Ectodermal cell (in vitro differentiated cells): ENCODE results near the gene SCOC. TPM values are rescaled to one million over a fixed set of nuclear protein-coding genes. Genes with fewer than 3 reads are reported as not detected.

Source experiments
- H3K27ac ChIP-seq: 2 replicates; pipeline ENCODE4 v1.7.0; 2013; ENCODE audit warnings: mild to moderate bottlenecking, low read depth, low read length; ENCODE audit not compliant: insufficient read depth, poor library complexity, severe bottlenecking
- H3K27me3 ChIP-seq: 2 replicates; pipeline ENCODE4 v1.7.0; 2013; ENCODE audit warnings: mild to moderate bottlenecking, low read length; ENCODE audit not compliant: insufficient read depth, control insufficient read depth, poor library complexity, severe bottlenecking
- H3K36me3 ChIP-seq: one replicate; pipeline ENCODE4 v1.7.0; 2013; ENCODE audit warnings: low read length; ENCODE audit not compliant: control insufficient read depth, insufficient read depth
- H3K4me1 ChIP-seq: one replicate; pipeline ENCODE4 v1.7.0; 2013; ENCODE audit warnings: low read length; ENCODE audit not compliant: control insufficient read depth, insufficient read depth
- H3K4me3 ChIP-seq: 2 replicates; pipeline ENCODE4 v1.7.0; 2013; ENCODE audit warnings: low read depth, low read length, control low read depth; ENCODE audit not compliant: insufficient read depth
- H3K9me3 ChIP-seq: 2 replicates; pipeline ENCODE4 v1.7.0; 2013; ENCODE audit warnings: mild to moderate bottlenecking, low read length, moderate library complexity; ENCODE audit not compliant: control insufficient read depth
- WGBS, 2 experiments: methylation state at CpG; one replicate each; pipeline ENCODE4 v1.1.7; 2013; ENCODE audit warnings: missing lambda C conversion rate in 2 of 2; 5-methylcytosine and 5-hydroxymethylcytosine counted together
- polyA plus RNA-seq, 4 experiments: library from polyadenylated mRNA; stranded (reverse); fragments of 50-300 nt; gene quantifications; one replicate each; pipeline ENCODE4 v1.2.3, GENCODE V29; 2013

Gene SCOC
- polyA plus RNA-seq (2013, experiment 1 of 4) = 84.6 TPM
- 89.1 TPM for polyA plus RNA-seq (2013, experiment 2 of 4)
- polyA plus RNA-seq (2013, experiment 3 of 4) = 70.7 TPM
- 85.8 TPM for polyA plus RNA-seq (2013, experiment 4 of 4)

DNA sequence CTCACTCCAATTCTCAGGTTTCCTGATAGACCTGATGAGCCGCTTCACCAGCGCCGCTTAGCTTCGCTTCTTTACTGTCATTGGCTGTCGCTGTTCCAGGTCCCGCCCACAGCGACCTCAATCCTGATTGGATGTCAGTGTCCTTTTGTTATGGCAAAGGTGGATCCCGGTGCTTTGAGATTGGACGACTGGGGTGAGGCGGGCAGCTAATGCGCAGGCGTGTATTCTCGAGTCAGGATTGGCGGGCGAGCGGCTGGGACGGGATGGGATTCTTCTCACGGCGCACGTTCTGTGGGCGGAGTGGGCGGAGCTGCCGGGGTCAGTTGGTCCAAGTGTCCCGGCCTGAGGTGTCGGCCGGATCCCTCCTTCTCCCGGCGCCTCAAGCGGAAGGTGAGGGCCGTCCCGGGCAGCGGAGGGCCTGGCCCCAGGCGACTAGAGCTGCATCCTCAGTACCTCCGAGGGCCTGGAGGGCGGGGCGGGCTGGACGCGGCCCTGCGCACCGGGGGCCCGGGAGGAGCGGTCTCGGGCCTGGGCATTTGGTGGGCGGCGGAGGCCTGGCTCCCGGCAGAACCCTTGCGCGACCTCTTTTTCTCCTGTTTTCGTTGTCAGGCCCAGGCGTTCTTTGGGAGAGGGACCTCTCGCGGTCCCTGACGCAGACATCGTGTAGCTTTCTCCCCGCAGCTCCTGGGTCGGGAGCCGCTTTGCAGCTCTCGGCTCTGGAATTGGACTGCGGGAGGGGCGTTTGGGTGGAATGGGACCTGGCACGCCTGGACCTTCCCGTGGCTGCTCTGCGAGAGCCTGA, at the start of gene SCOC:
TSS of gene SCOC (plus strand) at position 319 of the 802 bp plus-strand sequence. CDS start 5,525 bp downstream, outside the sequence.
- Histone ChIP-seq H3K4me3 (peak within 1 kb of the TSS; percentile 95), H3K9me3 (no peaks in the 10 kb centered on the region), H3K36me3 (no peaks in the 10 kb centered on the region), H3K27me3 (peaks cover 6% of the 10 kb centered on the region), H3K27ac (peak within 1 kb of the TSS; percentile 93), H3K4me1 (peaks cover 13% of the 10 kb centered on the region)
- 0% methylated on average over 63 of the region's 63 CpGs for WGBS, 2 experiments

DNA sequence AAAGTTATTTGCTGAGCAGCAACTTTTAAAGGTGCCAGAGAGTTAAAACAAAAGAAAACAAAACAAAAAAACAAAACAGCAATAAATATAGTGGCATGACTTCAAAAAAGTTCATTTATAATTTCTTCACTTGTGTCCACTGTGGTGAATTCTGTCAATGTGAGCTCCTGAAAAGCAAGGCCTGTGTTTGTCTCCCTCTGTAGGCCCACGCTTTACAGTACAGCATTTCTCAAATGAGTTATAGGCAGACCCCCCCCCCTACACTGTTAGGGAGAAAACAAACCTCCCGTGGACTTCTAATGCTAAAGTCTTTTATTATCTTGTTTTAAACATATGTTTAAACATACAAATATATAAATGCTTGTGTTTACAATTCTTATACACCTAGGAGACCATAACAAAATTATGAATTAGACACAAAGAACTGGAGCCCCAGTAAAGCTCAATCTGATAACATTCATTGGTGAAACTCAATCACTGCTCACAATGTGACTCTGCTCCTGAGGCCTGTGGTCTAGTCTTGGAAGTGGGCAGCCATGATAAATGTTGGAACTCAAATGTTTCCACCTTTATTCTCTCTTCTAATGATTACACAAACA, 47.0 kb upstream of the SCOC start:
- no peaks in the 10 kb centered on the region for H3K27me3 ChIP-seq
- 56 to 67% methylated on average over 1 of the region's 2 CpGs for WGBS, 2 experiments
- H3K36me3 ChIP-seq = no peaks in the 10 kb centered on the region
- H3K4me3 ChIP-seq = no peak overlapping the region
- no peak overlapping the region for H3K27ac ChIP-seq
- H3K9me3 ChIP-seq = no peaks in the 10 kb centered on the region
- H3K4me1 ChIP-seq = no peaks in the 10 kb centered on the region

- H3K9me3 ChIP-seq = no peaks in the 10 kb centered on the region
- H3K27me3 ChIP-seq = no peaks in the 10 kb centered on the region
- no peaks in the 10 kb centered on the region for H3K36me3 ChIP-seq
- no peak overlapping the region for H3K4me3 ChIP-seq
- 85 to 89% methylated on average over 1 of the region's 1 CpG for WGBS, 2 experiments
- H3K4me1 ChIP-seq = no peaks in the 10 kb centered on the region
- no peak overlapping the region for H3K27ac ChIP-seq
Measured at GRCh38 chr4:140330311-140330900, 43.0 kb upstream of the SCOC start.

DNA sequence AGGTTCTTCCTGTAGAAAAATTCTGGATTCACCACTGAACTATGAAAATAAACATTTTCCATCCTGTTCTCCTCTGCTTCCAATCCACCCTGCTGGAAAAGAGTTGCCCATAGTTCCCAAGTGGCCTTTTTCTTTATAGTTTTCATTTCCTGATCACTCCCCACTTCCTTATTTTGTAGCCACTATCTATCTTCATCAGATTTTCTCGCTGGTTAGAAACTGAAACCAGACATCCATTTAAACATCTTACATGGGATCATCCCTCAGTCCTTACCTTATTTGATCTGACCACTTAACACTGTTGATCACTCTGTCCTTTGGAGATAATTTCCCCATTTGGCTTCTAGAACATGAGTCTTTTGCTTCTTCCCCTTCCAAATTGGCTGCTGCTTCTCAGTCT, 42.2 kb upstream of the SCOC start:
- no peaks in the 10 kb centered on the region for H3K27me3 ChIP-seq
- H3K27ac ChIP-seq = no peak overlapping the region
- H3K4me1 ChIP-seq = no peaks in the 10 kb centered on the region
- H3K4me3 ChIP-seq = no peak overlapping the region
- H3K36me3 ChIP-seq = no peaks in the 10 kb centered on the region
- H3K9me3 ChIP-seq = no peaks in the 10 kb centered on the region
- WGBS, 2 experiments = 93 to 95% methylated on average over 1 of the region's 1 CpG

GRCh38 chr4:140331876-140332275, 41.6 kb upstream of the SCOC start:
- Histone ChIP-seq H3K4me1 (no peaks in the 10 kb centered on the region), H3K27me3 (no peaks in the 10 kb centered on the region), H3K36me3 (no peaks in the 10 kb centered on the region), H3K9me3 (no peaks in the 10 kb centered on the region), H3K27ac (no peak overlapping the region), H3K4me3 (no peak overlapping the region)
- WGBS, 2 experiments = 92 to 94% methylated on average over 5 of the region's 5 CpGs

DNA sequence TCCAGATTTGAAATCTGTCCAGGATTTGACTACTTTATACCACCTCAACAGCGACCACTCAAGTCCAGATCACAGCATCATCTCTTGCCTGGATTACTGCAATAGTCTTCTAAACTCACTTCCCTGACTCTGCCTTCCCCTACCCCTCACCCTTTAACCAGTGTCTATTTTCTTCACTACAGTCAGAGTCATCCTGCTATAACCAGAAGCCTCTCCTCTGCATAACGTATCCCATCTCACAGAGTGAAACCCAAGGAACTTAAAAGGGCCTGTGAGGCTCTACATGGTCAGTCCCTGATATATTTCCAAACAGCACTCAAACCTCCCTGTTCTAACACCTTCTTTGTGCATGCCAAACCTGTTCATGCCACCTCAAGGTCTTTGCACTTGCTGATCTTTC, 40.7 kb upstream of the SCOC start:
- Histone ChIP-seq H3K4me1 (no peaks in the 10 kb centered on the region), H3K9me3 (no peaks in the 10 kb centered on the region), H3K36me3 (no peaks in the 10 kb centered on the region), H3K27me3 (no peaks in the 10 kb centered on the region), H3K4me3 (no peak overlapping the region), H3K27ac (no peak overlapping the region)
- 81 to 93% methylated on average over 2 of the region's 2 CpGs for WGBS, 2 experiments

GRCh38 chr4:140333523-140333922, 39.9 kb upstream of the SCOC start:
- Histone ChIP-seq H3K27me3 (no peaks in the 10 kb centered on the region), H3K27ac (no peak overlapping the region), H3K4me3 (no peak overlapping the region), H3K4me1 (no peaks in the 10 kb centered on the region), H3K36me3 (no peaks in the 10 kb centered on the region), H3K9me3 (no peaks in the 10 kb centered on the region)

DNA sequence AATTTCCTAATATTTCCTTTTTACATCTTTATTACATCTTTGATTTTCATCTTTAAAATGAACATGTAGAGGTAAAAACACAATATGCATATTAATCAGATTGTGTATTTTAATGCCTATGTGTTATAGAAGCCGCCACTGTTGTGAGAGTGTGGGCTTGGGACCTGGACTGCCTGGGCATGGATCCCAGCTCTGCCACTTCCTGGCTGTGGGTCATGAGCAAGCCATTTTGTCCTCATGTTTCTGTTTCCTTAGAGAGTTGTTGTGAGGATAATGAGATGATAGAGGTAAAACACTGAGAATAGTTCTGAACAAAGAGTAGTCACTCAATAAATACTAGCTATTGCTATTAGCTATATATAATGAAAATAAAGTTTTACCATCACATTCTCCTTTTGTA, 38.4 kb upstream of the SCOC start:
- H3K27me3 ChIP-seq = no peaks in the 10 kb centered on the region
- no peak overlapping the region for H3K4me3 ChIP-seq
- H3K4me1 ChIP-seq = no peaks in the 10 kb centered on the region
- no peak overlapping the region for H3K27ac ChIP-seq
- no peaks in the 10 kb centered on the region for H3K36me3 ChIP-seq
- WGBS, 2 experiments = 93 to 100% methylated on average over 1 of the region's 1 CpG
- no peaks in the 10 kb centered on the region for H3K9me3 ChIP-seq

DNA sequence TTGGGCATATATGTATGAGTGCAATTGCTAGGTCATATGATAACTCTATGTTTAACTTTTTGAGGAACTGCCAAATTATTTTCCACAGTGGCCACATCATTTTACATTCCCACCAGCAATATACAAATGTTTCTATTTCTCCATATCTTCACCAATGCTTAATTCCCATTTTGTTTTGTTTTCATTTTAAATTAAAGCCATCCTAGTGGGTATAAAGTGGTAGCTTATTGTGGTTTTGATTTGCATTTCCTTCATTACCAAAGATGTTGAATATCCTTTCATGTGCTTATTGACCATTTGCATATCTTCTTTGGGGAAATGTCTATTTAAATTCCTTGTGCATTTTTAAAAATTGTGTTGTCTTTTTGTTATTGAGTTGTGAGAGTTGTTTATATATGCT, 36.7 kb upstream of the SCOC start:
- H3K4me3 ChIP-seq = no peak overlapping the region

DNA sequence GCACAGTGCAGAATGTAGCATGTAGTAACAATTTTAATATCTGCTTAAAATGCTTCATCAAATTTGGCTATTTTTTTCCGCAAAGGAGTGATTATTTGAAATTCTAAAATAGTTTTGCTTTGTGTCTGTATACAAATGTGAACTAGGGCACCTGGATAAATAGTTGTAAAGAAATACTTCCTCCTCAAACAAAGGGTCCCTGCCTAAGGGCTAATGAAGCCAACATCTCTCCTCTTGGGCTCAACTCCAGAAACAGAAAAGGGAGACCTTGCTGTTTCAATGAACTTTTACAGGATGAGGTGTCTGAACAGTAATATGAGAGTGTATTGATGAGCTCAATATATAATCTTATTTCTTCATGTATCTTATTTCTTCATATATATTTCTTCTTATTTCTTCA, 30.8 kb upstream of the SCOC start:
- WGBS, 2 experiments = 100% methylated on average over 1 of the region's 1 CpG; no CpG with 5 or more reads in 1 of the 2 experiments
- Histone ChIP-seq H3K27ac (no peak overlapping the region), H3K27me3 (no peaks in the 10 kb centered on the region), H3K9me3 (no peaks in the 10 kb centered on the region), H3K4me3 (no peak overlapping the region), H3K4me1 (no peaks in the 10 kb centered on the region), H3K36me3 (no peaks in the 10 kb centered on the region)

More for the DNA sequence above, 36.7 kb upstream of the SCOC start:
- no peak overlapping the region for H3K27ac ChIP-seq
- H3K36me3 ChIP-seq = no peaks in the 10 kb centered on the region
- H3K27me3 ChIP-seq = no peaks in the 10 kb centered on the region
- no peaks in the 10 kb centered on the region for H3K9me3 ChIP-seq
- no peaks in the 10 kb centered on the region for H3K4me1 ChIP-seq
